NCI-H2171 treated with DMSO at 0.1 percent for 48 hours (cell line): Measurements from ENCODE around the gene FDXACB1.

Experiments
- DNase-seq: peaks from one replicate; lab custom pipeline; 2025; lab: John Stamatoyannopoulos, UW

Gene FDXACB1, protein sequence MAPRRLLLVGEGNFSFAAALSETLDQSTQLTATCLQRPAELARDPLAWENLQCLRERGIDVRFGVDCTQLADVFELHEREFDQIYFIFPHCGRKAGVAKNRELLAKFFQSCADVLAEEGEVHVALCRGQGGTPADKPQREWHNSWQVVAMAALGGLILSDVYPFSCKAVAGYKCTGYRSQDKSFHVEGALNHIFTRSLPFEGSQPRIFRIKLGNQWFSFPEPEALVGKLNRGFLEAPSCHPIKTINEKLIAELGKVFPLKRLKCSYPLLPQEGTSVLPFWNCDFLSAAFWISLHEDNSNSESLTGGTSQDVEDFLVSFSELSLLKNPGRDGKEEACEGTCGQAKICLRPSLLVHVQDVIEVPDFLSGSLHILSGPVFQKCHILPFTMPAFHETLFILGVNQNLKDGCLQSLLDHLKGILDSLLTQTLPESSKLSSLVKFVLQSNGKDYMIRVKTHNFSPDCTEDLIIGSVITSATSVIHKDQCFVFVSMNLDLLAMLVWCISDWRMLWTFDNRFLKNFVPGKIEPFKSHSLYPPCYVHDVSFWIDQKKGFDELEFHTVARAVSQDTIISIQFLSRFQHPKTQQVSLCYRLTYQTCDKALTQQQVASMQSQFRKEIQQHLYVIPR

DNA sequence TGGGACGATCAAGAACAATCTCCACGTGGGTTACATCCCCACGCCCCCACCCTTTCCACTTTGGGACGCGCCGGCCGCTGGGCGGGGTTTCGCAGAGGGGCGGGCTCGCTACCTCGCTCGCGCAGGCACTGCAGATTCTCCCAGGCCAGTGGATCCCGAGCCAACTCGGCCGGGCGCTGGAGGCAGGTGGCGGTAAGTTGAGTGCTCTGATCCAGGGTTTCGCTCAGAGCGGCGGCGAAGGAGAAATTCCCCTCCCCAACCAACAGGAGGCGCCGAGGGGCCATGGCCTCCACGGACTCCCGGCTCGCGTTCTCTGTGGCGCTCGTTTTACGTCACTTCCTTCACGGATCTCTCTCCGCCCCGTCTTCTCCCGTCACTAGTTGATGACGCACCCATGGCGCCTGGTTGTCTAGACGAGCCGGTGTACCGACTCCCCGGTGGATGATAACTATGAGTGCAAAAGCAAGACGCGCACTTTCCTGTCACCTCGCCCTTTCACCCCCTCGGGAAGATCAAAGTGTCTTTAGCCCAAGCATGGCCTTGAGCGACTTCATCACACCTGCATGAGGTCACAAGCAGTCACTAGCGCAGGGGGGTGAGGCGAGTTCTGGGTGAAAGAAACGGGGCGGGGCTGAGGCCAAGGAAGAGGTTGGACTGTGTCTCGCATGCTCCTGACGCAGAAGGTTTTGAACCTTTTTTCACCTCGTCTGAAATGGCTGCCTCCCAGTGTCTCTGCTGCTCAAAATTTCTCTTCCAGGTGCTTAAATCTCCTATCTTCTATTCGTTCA lies at the start of gene FDXACB1, which contains the start of gene CFAP68:
Gene FDXACB1, minus strand, starts transcription at position 317 of the 788 bp plus-strand sequence. Its CDS starts 33 bp downstream, at position 284.
Gene CFAP68, plus strand, starts transcription at position 693 of the 788 bp plus-strand sequence. Its CDS starts 20 bp downstream, at position 713.
- DNase-seq: peak; percentile 99

DNA sequence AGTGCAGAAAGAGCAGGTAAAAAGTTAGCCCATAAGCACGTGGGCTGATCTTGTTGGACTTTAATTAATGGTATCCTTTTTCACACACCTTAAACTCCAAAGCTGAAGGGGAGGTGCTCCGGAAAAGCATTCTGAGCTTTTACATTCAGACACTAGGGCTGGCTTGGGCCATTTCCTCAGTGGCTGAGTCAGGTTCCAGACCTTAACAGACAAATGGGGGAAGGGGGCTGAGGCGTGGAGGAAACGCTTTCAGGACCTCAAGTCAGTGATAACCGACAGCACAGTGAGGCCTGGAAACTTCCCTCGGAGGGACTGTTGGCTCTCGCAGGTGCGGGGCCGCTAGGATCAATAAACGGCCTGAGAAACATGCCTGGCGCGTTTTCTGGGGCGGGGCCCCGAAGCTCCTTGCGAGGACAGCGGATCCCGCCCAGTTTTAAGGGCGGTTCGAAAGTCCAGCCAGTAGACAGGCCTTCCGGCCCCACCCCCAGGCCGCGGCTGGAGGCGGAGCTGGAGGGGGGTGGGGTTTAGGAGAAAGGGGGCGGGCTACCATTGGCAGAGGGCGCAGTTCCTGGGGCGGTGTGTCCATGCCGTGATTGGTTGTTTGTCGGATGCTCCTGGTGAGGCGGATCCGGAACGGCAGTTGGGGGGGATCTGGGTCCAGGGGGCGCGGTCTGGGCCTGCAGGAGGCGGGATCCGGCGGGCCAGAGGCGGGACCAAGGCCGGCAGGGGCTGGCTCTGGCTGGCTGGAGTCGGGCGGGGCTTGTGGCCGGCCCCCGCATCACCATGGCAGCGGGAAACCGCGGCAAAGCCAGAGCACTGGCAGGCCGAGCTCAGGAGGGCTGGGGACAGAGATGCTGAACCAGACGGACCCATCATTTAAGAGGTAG lies 47.8 kb upstream of the FDXACB1 start:
- peak; percentile 98 for DNase-seq

DNA sequence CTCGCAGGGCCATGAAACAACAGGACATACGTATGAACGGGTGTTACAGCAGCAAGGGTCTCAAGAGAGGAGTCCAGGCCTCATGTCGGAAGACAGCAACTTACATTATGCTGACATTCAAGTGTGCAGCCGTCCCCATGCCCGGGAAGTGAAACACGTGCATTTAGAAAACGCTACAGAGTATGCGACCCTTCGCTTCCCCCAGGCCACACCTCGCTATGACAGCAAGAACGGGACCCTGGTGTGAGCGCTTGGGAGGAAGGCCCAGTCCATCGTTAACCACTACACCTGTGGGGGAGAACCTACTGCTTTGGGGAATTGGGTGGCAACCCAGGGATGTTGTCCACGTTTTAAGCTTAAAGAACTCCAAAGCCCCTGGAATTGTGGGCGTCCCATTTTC lies 47.0 kb upstream of the FDXACB1 start:
- DNase-seq: no peak

DNA sequence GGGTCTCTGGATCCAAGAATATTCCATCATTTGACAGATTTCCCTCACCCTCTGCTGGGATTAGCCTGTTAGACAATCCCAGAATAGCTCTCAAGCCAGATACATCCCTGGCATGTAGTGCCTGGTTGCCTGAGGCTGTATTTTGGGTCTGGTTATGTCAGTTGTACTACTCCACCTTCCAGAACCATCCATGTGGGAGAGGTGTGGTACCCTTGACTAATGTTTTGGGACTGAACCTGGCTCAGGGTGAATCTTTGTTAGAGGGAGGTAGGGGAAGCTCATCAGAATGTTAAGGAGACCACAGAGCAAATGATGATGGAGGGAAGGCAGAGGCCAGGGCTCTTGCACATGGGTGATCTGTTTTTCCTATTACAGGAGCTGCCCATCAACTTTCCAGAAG lies 45.0 kb upstream of the FDXACB1 start:
- DNase-seq: no peak

DNA sequence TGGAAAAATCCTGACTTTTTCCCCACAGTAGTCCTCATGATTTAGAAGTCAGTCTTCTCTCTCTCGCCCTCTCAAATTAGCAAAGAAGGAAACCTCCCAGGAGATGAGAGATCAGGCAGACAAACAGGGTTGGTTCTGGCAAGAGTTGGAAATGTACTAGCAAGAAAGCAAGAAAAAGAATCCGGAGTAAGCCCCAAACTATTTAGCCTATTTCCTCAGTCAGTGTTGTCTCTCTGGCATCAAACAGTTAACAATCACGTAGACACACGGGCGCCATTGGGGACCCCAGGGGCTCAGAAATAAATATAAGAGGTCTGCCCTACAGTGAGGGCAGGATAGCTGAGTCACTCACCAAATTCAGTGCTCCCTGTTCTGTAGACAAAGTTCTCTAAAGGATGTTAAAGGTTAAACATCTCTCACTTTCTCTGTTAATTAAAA lies 44.4 kb upstream of the FDXACB1 start:
- no peak for DNase-seq

DNA sequence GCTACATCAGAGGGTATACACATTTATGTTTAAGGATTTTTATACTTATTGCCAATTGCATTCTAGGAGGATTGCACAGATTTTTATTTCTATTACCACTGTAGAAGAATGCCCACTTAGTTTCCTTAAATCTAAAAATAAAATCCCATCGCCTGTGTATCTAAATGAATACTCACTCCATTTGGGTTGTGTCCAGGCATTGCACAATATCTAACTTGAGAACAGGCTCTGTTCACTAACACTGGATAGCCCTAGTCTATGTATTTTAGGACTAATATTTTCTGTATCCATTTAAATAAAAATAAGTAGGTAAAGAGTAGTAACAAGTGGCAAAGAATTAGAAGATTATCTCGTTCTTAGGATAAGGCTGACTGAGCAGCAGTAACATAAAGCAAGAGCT lies 43.8 kb upstream of the FDXACB1 start:
- no peak for DNase-seq

DNA sequence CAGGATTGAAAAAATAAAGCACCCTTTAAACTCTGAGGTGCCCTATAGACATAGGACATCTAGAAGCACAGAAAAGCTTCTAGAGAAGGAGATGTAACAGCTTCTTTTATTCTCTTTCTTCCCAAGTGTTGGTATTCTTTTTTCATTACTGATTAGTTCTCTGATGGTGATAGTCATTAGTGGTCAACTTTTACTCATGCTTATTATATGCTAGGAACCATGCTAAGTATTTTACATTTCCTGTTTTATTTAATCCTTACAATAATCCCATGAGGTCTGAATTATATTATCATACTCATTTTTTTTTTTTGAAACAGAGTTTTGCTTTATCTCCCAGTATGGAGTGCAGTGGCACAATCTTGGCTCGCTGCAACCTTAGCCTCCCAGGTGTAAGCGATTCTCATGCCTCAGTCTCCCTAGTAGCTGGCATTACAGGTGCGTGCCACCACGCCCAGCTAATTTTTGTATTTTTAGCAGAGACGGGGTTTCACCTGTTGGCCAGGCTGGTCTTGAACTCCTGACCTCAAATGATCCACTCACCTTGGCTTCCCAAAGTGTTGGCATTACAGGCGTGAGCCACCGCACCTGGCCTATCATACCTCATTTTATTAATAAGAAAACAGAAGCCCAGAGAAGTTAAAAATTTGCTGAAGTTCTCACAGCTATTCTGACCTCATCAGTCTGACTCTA lies 42.7 kb upstream of the FDXACB1 start:
- no peak for DNase-seq

DNA sequence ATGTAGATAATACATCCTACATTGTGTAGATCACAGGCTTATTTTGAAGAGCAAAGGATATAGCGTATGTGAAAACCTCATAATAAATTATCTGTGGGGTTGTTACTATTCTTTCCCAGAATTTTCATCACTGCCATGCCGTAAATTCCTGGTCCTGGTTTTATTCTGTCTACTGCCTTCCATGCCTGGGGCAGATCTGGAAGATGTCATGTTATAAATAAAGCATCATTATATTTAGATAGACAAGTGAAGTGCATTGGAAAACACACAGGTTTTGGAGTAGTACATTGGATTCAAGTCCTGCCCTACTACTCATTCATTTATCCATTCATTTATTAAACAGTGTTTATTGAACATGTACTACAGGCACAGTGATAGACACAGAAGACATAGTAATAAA lies 41.9 kb upstream of the FDXACB1 start:
- DNase-seq: no peak

DNA sequence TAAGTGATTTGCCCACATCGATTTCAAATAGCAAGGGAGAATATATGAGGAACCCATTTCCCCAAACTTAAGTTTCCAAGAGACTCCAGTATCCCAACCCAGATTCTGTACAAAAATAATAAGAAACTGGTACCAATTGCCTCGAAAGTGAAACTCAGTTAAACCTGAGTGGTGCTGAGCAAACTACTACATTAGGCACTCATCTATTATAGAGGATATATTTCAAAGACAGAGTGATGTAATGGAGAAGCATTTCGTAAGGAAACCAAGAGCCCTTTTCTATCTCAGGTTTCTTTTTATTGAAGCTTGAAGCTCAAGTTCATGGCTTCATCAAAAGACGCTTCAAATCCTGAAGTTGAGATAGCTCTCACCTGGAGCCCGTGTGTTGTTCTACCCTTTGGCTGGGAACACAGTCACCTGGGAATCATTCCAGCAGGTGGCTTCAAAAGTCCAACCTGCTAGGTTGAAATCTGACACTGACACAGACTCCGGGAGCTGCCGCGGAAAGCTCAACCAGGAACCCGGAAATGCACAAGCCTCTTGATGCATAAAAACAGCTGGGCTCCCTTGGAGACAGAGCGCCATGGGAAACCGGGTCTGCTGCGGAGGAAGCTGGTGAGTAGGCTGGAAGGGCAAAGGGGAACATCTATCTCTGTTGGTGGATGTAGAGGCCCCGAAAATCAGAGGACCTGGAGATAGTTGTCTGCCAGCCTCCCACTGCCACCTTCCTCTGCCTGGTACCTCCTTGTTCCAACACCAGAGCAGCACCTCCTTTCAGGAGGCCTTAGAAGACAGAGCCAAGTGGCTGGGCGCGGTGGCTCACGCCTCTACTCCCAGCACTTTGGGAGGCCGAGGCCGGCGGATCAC lies 39.7 kb upstream of the FDXACB1 start, which contains the start of gene C11orf52:
Gene C11orf52, plus strand, starts transcription at position 524 of the 867 bp plus-strand sequence. Its CDS starts 60 bp downstream, at position 584.
- DNase-seq: peak; percentile 99

DNA sequence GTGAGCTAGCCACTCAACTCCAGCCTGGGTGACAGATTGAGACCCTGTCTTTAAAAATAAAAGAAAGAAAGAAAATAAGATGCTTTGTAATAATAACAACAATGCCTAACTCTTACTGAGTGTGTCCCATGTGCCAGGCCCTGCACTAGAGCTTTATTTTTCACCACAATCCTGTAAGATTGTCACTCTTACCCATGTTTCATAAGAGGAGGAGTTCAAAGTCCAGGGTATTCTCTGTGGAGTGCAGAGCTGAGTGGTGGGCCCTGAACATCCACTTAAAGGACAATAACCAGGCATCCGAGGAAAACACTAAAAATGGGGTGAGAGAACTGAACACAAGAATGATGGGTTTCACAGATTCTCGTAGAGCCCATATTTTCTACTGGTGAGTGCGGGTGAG lies 38.8 kb upstream of the FDXACB1 start:
- DNase-seq: no peak

DNA sequence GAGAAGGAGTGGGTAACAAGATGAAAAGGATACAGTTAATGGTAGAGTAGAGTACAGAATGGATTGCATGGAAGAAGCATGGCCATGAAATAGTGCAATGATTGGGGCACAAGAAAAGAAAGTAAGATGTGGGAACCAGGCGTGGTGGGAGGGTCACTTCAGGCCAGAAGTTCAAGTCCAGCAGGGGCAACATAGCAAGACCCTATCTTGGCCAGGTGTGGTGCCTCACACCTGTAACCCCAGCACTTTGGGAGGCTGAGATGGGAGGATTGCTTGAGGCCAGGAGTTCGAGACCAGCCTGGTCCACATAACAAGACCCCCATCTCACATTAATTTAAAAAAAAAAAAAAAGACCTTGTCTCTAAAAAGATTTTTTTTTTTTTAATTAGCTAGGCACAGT lies 38.3 kb upstream of the FDXACB1 start:
- no peak for DNase-seq

DNA sequence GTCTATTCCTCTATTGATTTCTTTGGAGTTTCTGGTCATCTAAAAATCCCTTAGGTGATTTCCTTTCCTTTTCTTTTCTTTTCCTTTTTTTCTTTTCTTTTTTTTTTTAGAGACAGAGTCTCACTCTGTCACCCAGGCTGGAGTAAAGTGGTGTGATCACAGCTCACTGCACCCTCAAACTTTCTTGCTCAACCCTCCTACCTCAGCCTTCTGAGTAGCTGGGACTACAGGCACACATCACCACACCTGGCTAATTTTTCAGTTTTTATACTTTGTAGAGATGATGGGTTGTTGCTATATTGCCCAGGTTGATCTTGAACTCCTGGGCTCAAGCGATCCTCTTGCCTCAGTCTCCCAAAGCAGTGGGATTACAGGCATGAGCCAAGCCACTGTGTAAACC lies 37.8 kb upstream of the FDXACB1 start:
- no peak for DNase-seq

DNA sequence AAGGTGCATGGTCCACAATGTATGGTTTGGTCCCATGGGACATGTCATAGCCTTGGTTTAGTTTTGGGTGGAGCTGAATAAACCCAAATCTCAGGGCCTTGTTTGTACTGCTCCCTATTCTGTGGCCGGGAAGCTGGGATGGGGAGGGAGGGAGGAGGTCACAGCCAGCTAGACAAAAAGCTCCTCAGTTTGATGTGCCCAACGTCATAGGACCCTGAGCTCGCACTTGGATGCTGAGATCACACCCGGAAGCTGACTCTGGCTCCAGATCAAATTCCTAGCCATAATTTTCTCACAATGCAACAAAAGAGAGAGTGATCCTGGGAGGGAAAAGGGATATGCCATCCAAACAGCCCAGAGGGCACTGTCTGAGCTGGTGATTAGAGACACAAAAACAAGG lies 35.0 kb upstream of the FDXACB1 start:
- DNase-seq: no peak

DNA sequence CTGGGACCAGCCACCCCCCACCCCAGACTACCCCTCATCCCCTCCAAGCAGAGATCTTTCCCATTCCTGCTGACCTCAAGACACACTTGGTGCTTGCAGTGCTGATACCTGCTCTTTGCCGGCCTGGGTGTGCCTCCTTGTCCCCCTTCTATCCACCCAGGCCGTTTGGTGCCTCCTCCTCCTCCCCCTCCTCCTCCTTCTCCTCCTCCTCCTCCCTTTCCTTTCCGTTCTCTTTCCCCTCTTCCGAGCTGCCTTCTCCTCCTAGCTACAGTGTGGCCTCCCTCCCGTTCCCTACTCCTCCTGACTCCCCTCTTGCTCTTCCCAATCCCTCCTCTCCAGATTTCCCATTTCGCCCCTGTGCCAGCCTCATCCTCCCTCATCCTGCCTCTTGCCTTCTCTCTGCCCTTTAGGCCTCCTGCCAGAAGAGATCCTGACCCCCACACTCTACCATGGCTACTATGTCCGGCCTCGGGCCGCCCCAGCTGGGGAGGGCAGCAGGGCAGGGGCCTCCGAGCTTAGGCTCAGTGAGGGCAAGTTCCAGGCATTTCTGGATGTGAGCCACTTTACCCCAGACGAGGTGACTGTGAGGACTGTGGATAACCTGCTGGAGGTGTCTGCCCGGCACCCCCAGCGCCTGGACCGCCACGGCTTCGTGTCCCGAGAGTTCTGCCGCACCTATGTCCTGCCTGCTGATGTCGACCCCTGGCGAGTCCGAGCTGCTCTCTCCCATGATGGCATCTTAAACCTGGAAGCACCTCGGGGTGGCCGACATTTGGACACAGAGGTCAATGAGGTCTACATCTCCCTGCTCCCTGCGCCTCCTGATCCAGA lies 34.3 kb upstream of the FDXACB1 start:
- DNase-seq: no peak

DNA sequence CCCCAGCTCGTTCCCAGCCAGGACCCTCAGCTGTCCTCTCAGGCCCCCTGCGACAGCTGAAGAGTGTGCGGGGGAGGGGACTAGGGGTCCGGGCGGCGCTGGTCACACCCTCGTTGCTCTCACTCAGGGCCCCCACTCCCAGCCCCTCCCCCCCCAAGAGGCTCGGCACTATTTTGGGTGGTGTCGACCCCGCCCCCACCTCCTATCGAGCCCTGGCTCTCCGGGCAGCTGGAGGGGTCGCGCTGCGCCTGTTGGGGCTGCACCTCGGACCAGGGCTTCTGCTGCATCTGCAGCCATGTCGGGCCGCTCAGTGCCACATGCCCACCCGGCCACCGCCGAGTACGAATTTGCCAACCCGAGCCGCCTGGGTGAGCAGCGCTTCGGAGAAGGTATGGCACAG lies 33.6 kb upstream of the FDXACB1 start, which contains the start of gene HSPB2:
Gene HSPB2, plus strand, starts transcription at position 200 of the 400 bp plus-strand sequence. Its CDS starts 96 bp downstream, at position 296.
- no peak for DNase-seq

DNA sequence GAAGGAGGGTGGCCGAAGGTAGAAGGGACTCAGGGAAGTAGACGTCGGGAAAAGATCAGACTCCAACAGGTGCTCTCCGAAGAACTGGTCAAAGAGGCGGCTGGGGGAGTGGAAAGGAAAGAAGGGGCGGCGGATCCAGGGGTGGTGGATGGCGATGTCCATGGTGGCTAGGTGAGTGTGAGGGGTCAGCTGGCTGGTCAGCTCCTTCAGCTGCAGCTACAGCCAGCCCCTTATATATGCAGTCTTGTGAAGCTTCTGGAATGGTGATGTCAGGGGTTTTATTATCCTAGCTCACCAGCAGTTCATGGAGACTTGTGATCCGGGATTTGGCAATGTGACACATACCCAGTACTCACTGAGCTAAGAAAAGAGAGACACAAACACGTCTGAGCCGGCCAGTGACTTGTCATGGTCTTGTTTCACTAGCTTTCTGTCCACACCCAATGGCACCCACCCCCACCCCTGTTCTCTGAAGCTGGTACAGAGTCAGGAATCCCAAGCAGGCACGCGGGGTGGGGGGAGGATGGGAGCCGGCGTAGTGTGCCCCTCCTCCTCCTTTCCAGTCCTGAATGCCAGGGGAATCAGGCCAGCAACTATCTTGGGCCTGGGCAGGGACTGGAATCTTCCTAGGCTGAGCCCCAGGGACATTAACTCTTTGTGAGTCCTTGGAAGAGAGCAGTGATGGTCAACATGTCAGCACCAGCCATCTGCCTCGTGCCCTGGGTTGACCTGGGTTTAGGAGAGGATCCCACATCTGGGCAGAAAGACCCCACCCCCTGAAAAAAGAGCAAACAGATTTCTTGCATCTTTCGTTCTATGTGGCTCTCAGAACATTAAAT lies 32.8 kb upstream of the FDXACB1 start, which contains the start of gene CRYAB:
Gene CRYAB, minus strand, starts transcription at position 208 of the 839 bp plus-strand sequence. Its CDS starts 46 bp downstream, at position 162.
- DNase-seq: no peak

DNA sequence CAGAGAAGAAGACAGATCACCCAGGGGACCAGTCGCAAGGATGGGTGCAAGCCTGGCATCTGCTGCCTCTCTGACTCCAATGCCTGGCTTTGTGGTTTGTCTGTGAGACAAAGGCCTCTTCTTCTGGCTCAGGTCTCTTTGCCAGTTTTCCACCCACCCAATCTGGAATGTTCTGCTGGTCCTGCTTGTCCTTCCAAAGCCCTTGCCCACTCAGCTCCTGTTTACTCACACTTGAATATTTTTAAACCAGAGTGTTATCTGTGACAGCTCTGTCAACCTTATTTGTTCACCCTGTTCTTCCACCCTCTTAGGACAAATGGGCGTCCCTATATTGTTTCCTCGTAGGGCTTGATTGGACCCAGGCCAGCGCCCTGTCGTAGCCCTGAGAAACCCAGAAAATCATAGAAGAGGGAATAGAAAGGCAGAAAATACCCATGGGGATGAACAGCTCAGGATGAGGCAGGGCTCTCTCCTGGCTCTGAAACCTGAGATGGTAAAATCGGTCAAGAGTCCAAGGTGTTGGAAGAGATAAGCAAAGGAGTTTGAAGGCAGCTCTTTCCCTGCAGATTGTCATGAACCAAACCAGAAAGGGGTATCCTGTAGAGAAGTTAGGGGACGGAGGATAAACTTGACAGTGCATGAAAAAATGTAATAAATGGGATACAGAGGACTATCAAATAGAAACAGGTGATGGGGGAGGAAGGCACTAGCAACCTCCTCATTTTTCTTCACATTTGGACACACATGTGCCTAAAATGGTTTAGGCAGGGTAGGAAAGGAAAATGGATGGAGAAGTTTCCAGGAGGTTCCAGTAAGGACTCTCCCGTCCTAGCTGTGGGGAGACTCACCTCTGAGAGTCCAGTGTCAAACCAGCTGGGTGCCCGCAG lies 32.0 kb upstream of the FDXACB1 start:
- DNase-seq: no peak
